ENCODE results near the gene KCNJ2. TPM values are rescaled to one million over a fixed set of nuclear protein-coding genes. Genes with fewer than 3 reads are reported as not detected.

Gene KCNJ2
- total RNA-seq, 2 experiments from 2014 or later: not detected

DNA sequence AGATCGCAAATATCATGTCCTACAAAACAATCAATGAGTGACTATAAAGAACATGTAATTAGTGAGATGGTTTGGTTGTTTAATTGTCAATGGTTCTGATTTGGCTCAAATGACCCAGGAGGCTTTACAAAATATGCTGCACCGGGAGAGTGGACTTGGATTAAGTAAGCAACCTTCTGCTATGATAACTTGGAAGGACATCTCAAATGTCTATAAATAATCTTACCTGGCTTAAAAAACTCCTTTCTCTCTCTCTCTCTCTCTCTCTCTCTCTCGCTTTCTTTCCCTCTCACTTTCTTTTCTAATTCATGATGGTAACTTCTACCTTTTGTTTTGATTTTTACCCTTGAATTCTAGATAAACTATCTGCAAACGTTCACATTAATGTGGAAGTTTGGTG is 14.2 kb downstream of the KCNJ2 start:
- no peaks in the 10 kb centered on the region for H3K9me3 Mint-ChIP-seq (ENCODE audit: low read depth)
- ChIA-PET POLR2A (no interaction called here), CTCF (no interaction called here)
- DNase-seq: no peak
- ATAC-seq: no peak
- H3K36me3 Mint-ChIP-seq (ENCODE audit: low read depth): no peaks in the 10 kb centered on the region
- intact Hi-C loops (cut with DNase I, micrococcal nuclease): no loop called here
- H3K4me3 Mint-ChIP-seq: no peak overlapping the region
- no peaks in the 10 kb centered on the region for H3K4me1 Mint-ChIP-seq
- H3K27me3 Mint-ChIP-seq: peaks cover 11% of the 10 kb centered on the region
- no peak overlapping the region for H3K27ac Mint-ChIP-seq

DNA sequence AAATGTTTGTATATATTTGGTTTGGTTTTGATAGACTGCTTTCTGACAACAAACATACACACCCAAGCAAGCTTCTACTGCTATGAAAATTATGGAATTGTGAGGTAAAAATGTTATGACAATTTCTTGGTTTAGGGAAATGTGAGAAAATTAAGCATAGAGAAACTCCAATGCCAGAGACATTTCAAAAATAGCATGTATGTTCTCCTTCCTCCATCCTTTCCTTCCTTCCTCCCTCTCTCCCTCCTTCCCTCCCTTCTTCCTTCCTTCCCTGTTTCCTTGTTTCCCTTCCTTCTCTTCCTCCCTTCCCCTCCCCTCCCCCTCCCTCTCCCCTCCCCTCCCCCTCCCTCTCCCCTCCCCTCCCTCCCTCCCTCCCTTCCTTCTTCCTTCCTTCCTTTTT is 14.9 kb downstream of the KCNJ2 start:
- intact Hi-C loops (cut with DNase I, micrococcal nuclease): no loop called here
- DNase-seq (no peak), ATAC-seq (no peak)
- no peaks in the 10 kb centered on the region for H3K4me1 Mint-ChIP-seq
- H3K27ac Mint-ChIP-seq: no peak overlapping the region
- no peaks in the 10 kb centered on the region for H3K36me3 Mint-ChIP-seq (ENCODE audit: low read depth)
- no peak overlapping the region for H3K4me3 Mint-ChIP-seq
- ChIA-PET POLR2A (no interaction called here), CTCF (no interaction called here)
- H3K9me3 Mint-ChIP-seq (ENCODE audit: low read depth): no peaks in the 10 kb centered on the region
- H3K27me3 Mint-ChIP-seq: peaks cover 11% of the 10 kb centered on the region

DNA sequence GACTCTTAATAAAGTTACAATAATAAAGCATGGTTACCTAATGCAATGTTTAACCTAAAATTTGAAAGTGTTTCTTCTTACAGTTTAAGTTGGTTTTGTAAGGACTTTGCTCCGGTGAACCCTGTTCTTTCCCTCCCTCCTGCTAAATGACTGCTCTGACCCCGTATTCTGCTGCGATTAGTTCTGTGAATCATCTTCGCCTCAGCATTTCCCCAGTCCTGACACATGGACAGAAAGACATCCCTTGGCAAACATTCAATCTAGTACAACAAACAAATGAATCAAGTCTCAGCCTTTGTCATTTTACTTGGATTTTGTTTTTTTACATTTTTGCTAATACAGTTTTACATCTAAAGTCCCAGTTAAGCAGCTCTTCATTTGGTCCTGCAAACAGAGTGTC is 15.4 kb downstream of the KCNJ2 start:
- Mint-ChIP-seq H3K9me3 (ENCODE audit: low read depth) (no peaks in the 10 kb centered on the region), H3K4me3 (no peak overlapping the region), H3K27ac (no peak overlapping the region), H3K27me3 (peaks cover 9% of the 10 kb centered on the region), H3K4me1 (no peaks in the 10 kb centered on the region), H3K36me3 (ENCODE audit: low read depth) (no peaks in the 10 kb centered on the region)
- ChIA-PET POLR2A (no interaction called here), CTCF (no interaction called here)
- intact Hi-C loops (cut with DNase I, micrococcal nuclease): no loop called here
- DNase-seq (no peak), ATAC-seq (no peak)

DNA sequence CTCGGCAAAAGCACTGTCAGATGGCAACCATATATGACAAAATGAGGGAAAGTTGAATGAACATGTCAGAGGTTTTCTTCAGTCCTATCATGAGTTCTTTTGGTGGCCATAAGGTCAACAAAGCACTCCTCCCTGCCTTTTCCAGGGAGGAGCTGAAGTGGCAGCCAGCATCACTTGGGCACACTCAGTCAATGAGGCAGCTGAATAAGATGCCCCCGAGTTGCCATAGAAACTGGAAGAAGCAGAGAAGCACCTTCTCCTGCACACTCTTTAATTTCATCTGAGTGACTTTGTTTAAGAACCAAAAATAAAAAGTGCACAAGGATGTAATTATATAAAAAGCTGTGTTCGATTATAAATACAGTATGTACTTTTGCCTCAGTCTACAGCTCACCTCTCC is 16.0 kb downstream of the KCNJ2 start:
- POLR2A ChIA-PET: no interaction called here
- Mint-ChIP-seq H3K27ac (no peak overlapping the region), H3K36me3 (ENCODE audit: low read depth) (no peaks in the 10 kb centered on the region), H3K4me3 (no peak overlapping the region), H3K4me1 (no peaks in the 10 kb centered on the region), H3K27me3 (peaks cover 9% of the 10 kb centered on the region), H3K9me3 (ENCODE audit: low read depth) (no peaks in the 10 kb centered on the region)
- intact Hi-C loops (cut with DNase I, micrococcal nuclease): no loop called here
- ATAC-seq (no peak), DNase-seq (no peak)
- CTCF ChIA-PET: no interaction called here

DNA sequence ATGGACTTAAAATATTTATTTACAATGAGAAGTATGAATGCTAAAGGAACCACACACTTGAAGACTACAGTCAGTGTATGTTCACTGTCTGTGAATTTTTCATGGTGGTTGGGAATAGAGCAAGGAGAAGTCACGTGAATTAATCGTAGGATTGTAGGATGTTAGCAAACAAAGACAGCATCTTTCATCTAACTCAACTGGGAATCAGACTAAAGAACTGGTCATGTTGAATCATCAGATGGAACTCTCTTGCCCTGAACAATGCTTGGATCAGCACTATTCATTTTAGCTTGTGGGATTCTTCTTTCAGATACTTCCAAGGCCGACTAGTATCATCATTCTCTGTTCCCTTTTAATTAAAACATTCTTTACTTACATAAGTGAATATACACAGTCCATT is 18.1 kb downstream of the KCNJ2 start:
- no peak overlapping the region for H3K4me3 Mint-ChIP-seq
- H3K4me1 Mint-ChIP-seq: no peaks in the 10 kb centered on the region
- H3K36me3 Mint-ChIP-seq (ENCODE audit: low read depth): no peaks in the 10 kb centered on the region
- ChIA-PET POLR2A (no interaction called here), CTCF (no interaction called here)
- ATAC-seq (no peak), DNase-seq (no peak)
- H3K9me3 Mint-ChIP-seq (ENCODE audit: low read depth): no peaks in the 10 kb centered on the region
- no peak overlapping the region for H3K27ac Mint-ChIP-seq
- intact Hi-C loops (cut with DNase I, micrococcal nuclease): no loop called here
- peaks cover 12% of the 10 kb centered on the region for H3K27me3 Mint-ChIP-seq

DNA sequence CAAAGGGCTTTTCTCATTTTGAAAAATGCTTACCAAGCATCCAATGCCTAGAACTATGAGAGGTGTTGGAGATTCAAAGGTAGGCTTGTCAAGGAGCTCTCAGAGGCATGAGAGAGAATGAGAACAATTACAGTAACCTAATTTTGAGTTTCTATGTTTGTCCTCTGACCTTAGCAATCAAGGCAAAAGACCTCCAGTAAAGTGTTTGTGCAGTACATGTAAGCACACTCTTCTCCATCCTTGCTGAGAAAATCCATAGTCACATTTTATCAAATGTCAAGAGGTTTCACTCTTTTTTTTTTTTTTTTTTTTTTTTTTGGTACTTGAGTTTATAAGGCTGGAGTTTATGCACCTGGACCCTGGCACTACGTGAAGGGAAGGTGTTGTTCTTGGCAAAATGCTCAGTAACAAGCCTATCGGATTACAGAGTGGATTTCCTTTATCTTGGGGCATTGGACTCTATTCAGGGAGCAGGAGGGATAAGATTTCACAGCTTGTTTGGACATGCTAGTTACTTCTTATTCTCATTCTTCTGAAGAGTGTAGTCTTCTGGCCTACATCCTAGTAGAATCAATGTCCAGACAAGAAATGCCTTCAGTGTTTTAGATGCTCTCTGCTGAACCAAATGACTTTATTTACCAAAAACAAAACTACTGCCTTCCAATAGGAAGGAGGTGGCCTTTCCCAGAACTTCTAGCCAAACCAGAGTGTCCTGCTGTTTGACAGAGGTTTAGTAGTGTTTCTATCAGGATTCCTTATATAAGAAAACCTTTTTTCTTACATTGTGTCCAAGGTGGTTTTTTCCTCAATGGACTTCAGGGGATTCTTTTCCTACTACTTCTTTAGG is 21.9 kb downstream of the KCNJ2 start:
- DNase-seq (no peak), ATAC-seq (no peak)
- POLR2A ChIA-PET: no interaction called here
- H3K27me3 Mint-ChIP-seq: peaks cover 7% of the 10 kb centered on the region
- H3K36me3 Mint-ChIP-seq (ENCODE audit: low read depth): no peaks in the 10 kb centered on the region
- CTCF ChIA-PET: no interaction called here
- no peaks in the 10 kb centered on the region for H3K4me1 Mint-ChIP-seq
- no peak overlapping the region for H3K4me3 Mint-ChIP-seq
- no peak overlapping the region for H3K27ac Mint-ChIP-seq
- intact Hi-C loops (cut with DNase I, micrococcal nuclease): no loop called here
- no peaks in the 10 kb centered on the region for H3K9me3 Mint-ChIP-seq (ENCODE audit: low read depth)

DNA sequence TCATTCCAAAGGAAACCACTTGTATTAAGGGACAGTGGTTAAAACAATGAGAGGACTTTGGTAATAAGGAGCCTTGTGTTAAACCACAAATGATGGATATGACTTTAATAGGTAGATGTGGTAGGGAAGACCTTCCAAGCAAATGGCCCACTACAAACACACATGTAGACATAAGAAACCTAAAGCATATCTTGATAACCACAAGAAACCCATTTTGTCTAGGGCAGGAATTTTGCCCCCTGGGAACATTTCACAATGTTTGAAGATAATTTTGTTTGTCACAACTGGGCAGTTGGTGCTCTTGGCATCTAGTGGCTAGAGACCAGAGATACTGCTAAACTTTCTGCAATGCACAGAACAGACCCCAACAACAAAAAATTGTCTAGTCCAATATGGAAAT is 25.8 kb downstream of the KCNJ2 start:
- intact Hi-C loops (cut with DNase I, micrococcal nuclease): no loop called here
- H3K27me3 Mint-ChIP-seq: peaks cover 6% of the 10 kb centered on the region
- no peak overlapping the region for H3K27ac Mint-ChIP-seq
- DNase-seq: no peak
- H3K4me1 Mint-ChIP-seq: no peaks in the 10 kb centered on the region
- no peaks in the 10 kb centered on the region for H3K36me3 Mint-ChIP-seq (ENCODE audit: low read depth)
- ChIA-PET CTCF (no interaction called here), POLR2A (no interaction called here)
- no peak overlapping the region for H3K4me3 Mint-ChIP-seq
- ATAC-seq: no peak
- no peaks in the 10 kb centered on the region for H3K9me3 Mint-ChIP-seq (ENCODE audit: low read depth)

DNA sequence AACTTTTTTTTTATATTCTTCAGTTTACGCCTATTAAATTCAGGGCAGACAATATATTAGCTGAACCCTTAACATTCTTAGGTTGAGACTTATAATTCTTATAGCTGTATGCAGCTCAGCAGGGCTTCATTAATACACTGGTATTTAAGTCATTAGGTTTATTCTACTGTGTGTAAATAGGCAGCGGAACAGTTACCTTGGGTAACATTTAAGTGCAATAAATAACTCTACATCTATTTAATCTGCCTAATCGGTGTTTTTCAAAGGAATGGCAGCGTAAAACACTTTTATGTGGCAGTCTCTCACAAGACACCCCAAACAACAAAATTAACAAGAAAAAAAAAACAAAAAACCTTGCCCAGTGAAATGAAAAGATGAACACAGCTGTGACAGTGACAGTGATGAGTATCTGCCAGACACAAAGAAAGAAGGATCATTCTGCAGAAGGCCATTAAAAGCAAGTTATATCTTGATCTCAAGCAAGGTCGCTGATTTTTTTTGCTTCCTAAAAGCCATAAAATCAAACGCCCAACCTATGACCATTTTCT is 32.6 kb downstream of the KCNJ2 start:
- Mint-ChIP-seq H3K4me3 (no peak overlapping the region), H3K4me1 (no peaks in the 10 kb centered on the region)
- CTCF ChIA-PET: no interaction called here

DNA sequence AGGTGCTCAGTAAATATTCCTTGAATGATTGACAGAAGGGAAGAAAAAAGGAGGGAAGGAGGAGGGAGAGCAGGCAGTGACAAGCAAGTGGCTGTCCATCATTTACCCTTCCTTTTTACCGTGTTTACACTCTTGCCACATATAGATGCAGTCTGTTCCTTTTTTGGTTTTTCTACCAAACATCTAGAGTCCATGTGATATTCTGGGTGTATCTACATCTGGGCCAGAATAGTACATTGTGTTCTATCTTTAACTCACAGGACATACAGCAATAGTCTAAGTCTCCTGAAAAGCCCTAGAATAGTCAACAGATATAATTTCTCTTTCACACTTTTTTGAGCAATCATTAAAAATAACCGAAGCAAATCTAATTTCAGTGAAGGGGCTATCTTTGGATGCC is 33.5 kb downstream of the KCNJ2 start:
- intact Hi-C loops (cut with DNase I, micrococcal nuclease): no loop called here
- no peak overlapping the region for H3K4me3 Mint-ChIP-seq
- DNase-seq (no peak), ATAC-seq (no peak)
- no peaks in the 10 kb centered on the region for H3K9me3 Mint-ChIP-seq (ENCODE audit: low read depth)
- H3K36me3 Mint-ChIP-seq (ENCODE audit: low read depth): no peaks in the 10 kb centered on the region
- H3K27ac Mint-ChIP-seq: no peak overlapping the region
- H3K4me1 Mint-ChIP-seq: no peaks in the 10 kb centered on the region
- POLR2A ChIA-PET: no interaction called here
- CTCF ChIA-PET: no interaction called here
- H3K27me3 Mint-ChIP-seq: no peaks in the 10 kb centered on the region

More for the DNA sequence above, 32.6 kb downstream of the KCNJ2 start:
- DNase-seq: no peak
- intact Hi-C loops (cut with DNase I, micrococcal nuclease): no loop called here
- no peaks in the 10 kb centered on the region for H3K27me3 Mint-ChIP-seq
- H3K36me3 Mint-ChIP-seq (ENCODE audit: low read depth): no peaks in the 10 kb centered on the region
- H3K9me3 Mint-ChIP-seq (ENCODE audit: low read depth): no peaks in the 10 kb centered on the region
- H3K27ac Mint-ChIP-seq: no peak overlapping the region
- no peak for ATAC-seq
- POLR2A ChIA-PET: no interaction called here

DNA sequence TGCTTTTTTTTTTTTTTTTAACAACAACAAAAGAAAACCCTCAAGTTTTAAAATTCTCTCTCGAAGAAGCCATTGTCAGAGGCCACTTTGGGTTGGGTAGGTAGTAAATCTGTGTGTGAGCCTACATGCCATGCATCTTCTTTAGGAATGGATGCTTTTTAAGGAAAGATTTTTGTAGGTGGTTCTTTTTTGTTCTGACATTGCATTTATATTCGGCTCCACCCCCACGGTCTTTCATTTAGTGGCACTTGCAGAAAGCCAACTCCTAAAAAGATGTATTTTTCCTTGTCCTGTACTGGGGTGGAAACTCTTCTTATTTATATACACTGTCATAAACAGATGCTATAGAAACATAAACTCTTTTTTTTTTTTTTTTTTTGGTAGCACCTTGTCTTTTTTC is 35.1 kb downstream of the KCNJ2 start:
- H3K4me3 Mint-ChIP-seq: no peak overlapping the region
- H3K9me3 Mint-ChIP-seq (ENCODE audit: low read depth): no peaks in the 10 kb centered on the region
- no peaks in the 10 kb centered on the region for H3K27me3 Mint-ChIP-seq
- H3K36me3 Mint-ChIP-seq (ENCODE audit: low read depth): no peaks in the 10 kb centered on the region
- no peak for DNase-seq
- CTCF ChIA-PET: no interaction called here
- intact Hi-C loops (cut with DNase I, micrococcal nuclease): no loop called here
- H3K4me1 Mint-ChIP-seq: peaks cover 3% of the 10 kb centered on the region
- H3K27ac Mint-ChIP-seq: no peak overlapping the region
- no peak for ATAC-seq
- POLR2A ChIA-PET: no interaction called here

DNA sequence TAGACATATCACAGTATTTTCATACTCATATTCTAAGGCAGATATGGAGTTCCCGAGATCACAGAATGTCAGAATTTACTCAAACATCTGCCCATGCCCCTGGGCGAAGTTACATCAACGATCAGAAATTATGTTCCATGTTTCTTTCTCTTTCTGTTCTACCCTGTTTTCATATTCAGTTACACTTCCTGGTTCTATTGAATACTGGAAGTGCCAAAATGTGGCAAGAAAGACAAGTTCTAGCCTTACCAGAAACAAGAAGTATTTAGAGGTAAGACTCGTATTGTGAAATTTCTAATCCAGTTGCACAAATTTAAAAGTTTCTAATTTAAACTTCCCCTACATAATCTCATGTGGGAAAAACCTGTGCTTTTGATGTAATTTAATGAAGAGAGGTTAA is 36.1 kb downstream of the KCNJ2 start:
- DNase-seq: no peak
- no peak for ATAC-seq
- H3K36me3 Mint-ChIP-seq (ENCODE audit: low read depth): no peaks in the 10 kb centered on the region
- no peak overlapping the region for H3K4me3 Mint-ChIP-seq
- ChIA-PET POLR2A (no interaction called here), CTCF (no interaction called here)
- no peak overlapping the region for H3K27ac Mint-ChIP-seq
- no peaks in the 10 kb centered on the region for H3K9me3 Mint-ChIP-seq (ENCODE audit: low read depth)
- intact Hi-C loops (cut with DNase I, micrococcal nuclease): no loop called here
- peaks cover 3% of the 10 kb centered on the region for H3K4me1 Mint-ChIP-seq
- H3K27me3 Mint-ChIP-seq: no peaks in the 10 kb centered on the region

DNA sequence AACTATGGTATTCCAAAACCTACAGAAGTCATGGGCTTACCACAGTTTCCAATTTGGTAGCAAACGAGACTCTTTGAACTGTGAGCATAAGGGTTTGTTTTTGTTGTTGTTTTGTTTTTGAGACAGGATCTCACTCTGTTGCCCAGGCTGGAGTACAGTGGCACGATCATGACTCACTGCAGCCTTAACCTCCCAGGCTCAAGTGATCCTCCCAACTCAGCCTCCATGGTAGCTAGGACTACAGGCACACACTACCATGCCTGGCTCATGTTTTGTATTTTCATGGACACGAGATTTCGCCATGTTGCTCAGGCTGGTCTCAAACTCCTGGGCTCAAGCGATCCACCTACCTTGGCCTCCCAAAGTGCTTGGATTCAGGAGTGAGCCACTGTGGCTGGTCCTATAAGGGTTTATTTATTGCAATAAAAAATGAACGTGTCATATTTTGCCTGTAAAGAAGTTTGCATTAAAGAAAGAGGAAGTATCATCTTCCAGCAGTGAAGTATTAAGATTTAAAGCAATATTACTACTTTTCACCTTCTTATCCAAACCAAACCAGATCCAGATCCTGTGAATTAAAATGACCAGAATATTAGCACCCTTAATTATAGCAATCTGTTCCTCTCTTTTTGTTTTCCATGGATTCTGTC is 37.2 kb downstream of the KCNJ2 start:
- no peak overlapping the region for H3K4me3 Mint-ChIP-seq
- no peaks in the 10 kb centered on the region for H3K27me3 Mint-ChIP-seq
- H3K27ac Mint-ChIP-seq: no peak overlapping the region
- ATAC-seq (no peak), DNase-seq (no peak)
- intact Hi-C loops (cut with DNase I, micrococcal nuclease): no loop called here
- CTCF ChIA-PET: no interaction called here
- POLR2A ChIA-PET: no interaction called here
- H3K9me3 Mint-ChIP-seq (ENCODE audit: low read depth): no peaks in the 10 kb centered on the region
- peaks cover 3% of the 10 kb centered on the region for H3K4me1 Mint-ChIP-seq
- no peaks in the 10 kb centered on the region for H3K36me3 Mint-ChIP-seq (ENCODE audit: low read depth)

Data from activated CD4-positive, alpha-beta T cell treated with anti-CD3 and anti-CD28 coated beads for 36 hours (primary cell).